Kidney glomerular epithelial cell (primary cell): ENCODE measurements around the gene CACNA1C.

Source experiments
- DNase-seq: peaks from one replicate; lab custom pipeline; 2025; lab: John Stamatoyannopoulos, UW

CACNA1C gene

DNA sequence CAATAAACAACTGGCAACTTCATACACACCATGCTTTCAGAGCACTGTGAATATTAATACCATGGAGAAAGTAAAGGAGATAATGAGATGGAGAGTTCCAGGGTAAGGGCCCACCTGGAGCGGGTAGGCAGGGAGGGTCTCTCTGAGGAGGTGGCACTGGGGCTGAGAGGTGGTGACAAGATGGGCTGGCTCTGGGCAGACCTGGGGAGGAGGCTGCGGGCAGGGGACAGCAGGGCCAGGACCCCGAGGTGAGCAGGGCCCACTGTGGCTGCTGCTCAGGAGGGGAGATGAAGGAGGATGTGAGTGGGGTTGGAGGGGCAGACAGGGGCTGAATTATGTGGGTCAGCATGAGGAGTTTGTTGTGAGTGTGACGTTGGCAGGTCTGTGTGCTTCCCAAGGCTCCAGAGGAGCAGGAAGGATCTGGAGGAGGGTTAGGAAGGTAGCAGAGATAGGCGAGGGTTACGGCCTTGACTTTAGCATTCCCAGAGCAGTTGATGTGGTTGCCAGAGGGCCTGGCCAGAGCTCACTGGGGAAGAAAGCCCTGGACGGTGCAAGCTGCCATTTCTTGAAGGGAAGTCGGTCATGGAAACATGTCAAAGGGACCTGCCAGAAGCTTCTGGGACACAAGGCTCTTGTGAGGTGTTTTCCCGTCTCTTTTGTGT lies 88.2 kb downstream of the CACNA1C start:
- DNase-seq: no peak

DNA sequence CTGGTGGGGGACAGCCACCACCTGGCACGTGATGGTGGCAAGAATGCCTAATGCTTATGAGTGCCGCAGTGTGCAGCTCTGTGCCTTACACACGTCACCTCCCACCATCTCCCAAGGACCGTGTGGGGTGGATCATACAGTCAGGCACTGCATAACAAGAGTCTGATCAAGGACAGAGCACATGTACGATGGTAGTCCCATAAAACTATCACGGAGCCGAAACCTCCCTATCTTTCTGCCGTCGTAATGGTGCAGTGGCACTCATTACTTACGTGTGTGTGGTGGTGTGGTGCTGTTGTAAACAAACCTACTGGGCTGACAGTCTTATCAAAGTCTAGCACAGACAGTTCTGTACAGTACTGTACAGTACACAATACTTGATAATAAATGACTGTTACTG lies 89.3 kb downstream of the CACNA1C start:
- DNase-seq: no peak

DNA sequence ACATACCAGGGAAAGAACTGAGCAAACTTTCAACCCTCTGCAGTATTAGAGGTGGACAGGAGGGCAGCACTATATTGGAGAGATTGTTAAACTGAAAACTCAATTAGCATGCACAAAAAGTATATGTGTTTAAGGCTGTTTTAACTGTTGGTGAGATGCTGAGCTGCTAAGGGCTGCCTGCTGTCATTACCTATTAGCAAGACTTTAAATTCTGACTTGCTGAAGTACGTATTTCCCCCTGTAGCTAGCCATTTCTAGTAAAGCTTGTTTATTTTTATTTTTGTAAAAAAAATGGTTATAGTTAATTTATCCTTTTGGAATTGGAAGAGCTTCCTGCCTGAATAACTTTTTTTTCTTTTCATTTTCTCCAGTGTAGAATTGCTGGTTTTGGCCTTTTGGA lies 92.2 kb downstream of the CACNA1C start:
- no peak for DNase-seq

DNA sequence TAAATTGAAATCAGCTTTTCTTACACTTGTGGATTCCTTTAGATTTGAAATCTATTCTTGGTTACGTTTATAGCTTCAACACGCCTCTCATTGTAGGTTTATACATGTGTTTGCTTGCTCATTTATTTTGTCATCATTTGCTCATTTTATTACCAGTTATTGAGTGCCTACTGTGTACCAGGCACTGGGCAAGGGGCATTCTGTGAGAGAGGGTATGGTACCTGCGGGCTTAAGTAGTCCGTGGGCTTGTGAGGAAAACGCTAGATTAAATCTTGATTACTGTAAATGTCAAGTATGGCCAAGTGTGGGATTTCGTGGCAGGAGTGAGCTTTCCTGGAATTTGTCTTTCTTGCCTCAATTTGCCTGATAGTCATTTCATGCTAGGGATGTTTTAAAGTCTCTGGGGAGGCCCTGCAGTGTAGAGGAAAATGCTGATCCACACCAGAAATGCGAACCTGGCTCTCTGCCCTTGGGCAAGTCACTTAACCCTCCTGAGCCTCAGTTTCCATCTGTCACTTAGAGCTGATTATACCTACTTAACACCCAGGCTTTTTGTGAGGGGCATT lies 92.7 kb downstream of the CACNA1C start:
- DNase-seq: no peak

DNA sequence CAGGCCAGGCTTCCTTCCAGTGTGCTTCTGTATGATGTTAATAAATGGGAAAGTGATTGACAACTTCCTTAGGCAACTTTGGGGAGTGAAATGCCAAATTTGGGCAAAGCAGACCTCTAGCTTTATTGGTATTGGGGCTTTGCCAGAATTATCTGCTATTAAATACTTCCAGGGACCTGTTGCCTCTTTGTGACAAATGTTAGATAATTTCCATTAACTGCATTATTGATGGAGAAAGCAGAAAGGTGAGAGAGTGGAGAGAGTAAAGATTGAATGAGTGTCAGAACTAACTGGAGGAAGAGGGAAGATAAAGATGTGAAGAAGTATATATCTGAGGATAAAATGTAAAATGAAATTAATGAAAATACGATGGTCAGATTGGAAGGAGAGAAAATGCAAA lies 94.5 kb downstream of the CACNA1C start:
- DNase-seq: no peak

DNA sequence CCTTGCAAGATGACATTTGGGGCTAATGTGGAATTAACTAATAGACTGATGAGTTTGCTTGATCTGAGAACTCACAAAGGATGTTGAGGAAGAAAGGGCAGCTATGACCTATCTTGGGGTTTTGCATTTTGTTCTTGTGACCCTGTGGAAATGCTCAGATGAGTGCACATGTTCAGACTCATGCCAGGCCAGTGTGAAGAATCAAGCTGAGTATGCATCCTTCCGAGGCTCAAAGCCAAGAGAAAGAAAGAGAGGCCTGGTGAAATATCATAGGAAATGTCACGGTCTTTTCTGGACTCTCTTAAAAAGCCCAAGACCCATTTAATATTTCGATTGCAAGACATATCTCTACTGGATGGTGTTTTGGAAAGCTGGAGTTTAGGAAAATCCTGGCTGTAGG lies 96.3 kb downstream of the CACNA1C start:
- no peak for DNase-seq

DNA sequence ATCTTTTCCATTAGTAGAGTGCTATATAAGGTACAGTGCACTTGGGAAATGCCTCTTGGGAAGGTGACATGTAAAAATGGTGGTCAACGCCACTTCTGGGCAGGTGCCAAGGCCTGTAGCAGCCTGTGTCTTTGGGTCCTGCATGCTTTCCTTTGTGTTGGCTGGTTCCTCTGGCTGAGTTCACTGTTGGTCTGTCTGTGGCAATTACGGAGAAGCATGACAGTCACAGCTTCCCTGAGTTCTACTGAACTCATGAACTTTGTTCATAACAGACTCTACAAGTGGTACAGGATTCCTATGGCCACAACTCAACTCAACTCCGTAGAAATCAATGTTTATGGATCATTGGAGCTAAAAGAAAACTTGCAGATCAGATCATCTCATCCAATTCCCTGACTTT lies 98.0 kb downstream of the CACNA1C start:
- no peak for DNase-seq

DNA sequence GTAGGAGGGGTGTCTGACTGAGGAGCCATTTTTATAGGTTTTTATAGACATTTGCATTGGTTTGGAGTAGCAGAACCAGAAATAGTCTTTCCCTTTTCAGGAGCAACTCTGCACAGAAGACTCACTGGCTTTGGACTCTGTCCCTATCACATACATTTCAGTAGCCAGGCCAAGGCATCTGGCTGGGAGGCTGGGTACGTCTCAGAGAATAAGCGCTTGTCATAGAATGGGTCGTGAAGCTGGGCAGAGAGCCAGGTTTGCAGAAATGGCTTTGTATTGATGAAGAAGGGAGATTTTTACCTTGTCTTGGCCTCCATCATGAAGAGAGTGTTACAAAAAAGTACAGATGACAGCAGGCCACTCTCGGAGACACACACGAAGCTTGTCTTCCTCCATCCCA lies 98.6 kb downstream of the CACNA1C start:
- DNase-seq: no peak

DNA sequence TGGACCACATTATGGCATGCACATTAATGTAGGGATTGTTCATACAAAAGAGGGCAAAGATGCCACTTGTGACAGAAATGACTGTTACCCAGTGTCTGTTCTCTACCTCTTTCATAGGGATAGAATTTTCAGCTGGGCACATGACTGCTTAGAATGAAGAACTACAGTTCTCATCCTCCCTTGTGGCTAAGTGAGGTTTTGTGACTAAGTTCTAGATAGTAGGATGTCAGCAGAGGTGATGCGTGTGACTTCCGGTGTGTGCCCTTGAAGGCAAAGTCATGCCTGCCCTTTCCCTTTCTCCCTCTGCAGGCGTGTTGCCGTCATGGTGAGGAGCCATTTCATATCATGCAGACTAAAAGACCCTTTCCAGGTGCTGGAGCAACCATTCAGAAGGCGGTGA lies 99.3 kb downstream of the CACNA1C start:
- no peak for DNase-seq

DNA sequence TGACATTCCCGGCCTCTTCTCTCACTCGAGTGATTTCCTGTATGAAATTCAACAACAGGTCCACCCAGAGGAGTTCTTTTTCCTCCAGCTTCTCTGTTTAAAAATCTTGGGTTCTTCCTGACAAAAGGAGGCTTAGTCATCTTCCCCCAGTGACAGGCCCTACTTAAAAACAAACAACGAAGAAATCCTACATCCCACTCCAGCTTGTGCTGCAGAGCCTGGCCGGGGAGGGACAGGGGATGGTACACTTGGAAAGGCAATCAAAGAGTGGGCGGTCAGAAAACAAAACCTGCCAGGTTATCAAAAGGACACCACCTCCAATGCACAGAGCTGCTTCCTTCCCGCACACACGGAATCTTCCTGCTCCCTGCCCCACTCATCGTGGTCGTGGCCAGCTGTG lies 101.3 kb downstream of the CACNA1C start:
- DNase-seq: no peak

DNA sequence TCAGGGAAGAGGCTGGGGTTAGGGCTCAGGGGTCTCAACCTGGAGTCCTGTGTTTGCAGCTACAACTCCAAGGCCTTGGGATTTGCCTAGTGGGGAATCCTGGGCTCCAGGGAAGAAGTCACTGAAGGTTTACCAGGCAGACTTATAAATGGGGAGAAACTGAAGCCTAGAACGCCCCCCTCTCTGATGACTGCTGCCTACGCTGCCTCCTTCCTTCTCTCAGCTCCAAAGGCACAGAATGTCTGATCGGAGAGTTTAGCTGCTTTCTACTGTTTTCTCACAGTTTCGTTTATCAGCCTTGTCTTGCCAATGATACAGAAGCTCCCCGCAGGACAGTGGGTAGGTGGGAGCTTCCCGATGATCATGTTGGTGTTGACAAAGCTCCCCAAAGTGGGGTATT lies 101.7 kb downstream of the CACNA1C start:
- no peak for DNase-seq

DNA sequence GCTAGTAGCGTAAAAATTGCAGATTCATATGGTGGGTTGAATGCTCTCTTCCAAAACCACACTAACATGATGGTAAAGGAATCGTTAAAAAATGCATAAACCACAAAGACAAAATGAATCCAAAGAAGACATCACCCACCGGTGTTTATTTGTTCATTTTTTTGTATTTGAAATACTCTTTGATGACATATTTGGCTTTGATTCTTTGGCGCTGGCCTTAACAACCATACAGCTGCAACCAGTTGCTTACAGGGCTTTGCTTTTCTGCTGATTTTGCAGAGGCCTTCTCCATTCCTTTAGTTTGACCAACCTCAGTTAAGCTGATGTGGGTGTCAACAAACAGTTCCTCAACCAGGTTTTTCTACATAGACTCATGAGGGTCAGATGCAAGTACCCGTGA lies 103.5 kb downstream of the CACNA1C start:
- DNase-seq: no peak

DNA sequence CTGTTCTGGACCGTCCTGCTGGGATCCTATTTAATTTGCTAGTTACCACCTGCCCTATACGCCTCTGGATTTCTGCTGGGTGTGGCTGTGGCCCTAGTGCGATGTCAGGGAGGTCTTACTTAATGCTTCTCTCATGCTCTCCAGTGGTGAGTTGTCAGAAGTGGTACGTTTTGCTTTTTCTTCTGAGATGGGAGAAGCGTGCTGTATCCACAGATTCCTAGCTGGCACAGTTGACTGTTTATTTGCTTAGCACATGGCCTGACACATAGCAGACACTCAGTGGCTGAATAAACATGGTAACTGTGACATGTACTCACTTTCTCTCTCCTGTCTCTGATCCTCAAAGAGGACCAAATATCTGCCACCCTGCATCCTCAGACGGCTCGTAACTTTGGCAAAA lies 107.3 kb downstream of the CACNA1C start:
- DNase-seq: no peak

DNA sequence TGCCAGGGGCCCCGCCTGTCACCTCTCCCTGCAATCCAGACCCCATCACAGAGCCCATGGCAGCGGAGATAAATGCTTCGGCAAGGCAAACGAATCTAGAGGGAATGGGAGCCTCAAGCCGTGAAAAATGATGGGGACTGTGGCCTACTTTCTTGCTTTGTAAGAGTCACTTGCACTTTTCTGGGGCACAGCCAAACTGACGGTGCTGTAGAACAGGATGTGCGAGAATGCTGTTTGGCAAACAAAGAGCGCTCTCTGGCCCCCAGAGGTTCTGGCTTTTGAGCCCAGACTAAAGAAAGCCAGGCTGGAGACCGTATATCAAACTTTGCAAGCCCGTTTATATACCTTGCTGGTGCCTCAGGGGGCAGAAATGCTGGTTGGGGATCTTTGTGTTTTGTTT lies 108.7 kb downstream of the CACNA1C start:
- DNase-seq: no peak

DNA sequence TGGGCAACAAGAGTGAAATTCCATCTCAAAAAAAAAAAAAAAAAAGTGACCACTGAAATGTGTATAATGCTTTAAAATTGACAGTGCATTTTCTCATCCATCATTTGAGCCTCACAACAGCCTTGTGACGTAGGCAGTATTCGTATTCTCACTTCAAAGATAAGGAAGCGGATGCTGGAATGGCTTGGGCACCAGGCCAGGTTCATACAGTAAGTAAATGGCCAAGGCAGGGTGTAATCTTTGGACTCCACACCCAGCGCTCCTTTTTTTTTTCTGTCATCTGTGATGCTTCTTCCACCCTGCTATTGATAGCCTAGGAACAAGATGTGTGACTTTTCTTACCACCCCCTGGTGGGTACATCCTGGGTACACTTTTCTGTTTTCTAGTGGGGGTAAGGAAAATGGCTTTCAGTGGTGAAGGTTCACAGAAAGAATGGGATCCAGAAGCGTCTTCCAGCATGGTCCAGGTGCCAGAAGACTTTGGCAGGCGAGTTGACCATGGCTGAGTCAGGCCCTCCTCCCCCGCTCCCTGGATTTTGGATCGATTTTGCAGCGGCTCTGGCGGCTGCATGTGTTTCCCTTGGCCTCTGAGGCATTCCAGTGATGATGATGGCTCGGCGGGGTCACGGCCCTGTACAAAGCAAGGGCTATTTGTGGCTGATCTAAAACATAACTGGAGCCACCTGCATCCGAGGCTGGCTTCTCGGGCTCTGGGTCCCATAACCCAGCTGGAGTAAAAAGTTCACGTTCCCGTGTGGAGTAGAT lies 110.6 kb downstream of the CACNA1C start:
- no peak for DNase-seq

DNA sequence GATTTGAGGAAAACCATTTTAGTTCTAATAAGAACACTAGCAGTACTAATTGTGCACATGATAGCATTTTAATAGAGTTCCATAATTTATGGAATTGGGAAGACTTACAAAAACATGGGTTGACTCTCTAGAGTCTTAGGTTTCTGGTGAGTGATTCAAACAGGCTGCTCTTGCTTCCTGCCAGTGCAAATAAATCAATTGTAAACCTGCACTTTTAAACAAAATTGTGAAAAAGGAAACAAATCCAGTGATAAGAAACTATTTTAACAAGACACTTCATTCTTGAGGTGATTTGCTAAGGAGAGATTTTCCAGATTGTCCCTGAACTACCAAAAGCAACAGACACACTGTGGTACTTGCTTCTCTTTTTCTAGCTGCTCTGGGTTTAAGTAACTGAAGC lies 112.2 kb downstream of the CACNA1C start:
- no peak for DNase-seq

DNA sequence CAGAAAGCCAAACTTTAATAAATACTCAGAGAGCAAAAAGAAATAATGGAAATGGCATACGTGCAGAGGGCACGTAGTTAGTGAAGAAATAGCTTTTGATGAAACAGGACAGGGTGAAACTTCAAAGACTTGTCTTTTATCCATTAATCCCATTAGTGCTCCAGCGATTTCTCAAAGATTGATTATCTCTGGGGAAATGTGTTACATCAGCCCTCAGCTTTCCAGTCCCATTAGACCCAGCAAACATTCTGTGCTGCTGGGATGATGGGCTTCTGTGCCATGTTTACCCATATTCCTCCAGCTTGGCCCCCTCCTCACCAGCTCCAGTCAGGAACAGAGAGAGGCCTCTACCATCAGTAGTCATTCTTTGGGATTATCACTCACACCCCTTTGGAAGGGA lies 113.1 kb downstream of the CACNA1C start:
- no peak for DNase-seq

DNA sequence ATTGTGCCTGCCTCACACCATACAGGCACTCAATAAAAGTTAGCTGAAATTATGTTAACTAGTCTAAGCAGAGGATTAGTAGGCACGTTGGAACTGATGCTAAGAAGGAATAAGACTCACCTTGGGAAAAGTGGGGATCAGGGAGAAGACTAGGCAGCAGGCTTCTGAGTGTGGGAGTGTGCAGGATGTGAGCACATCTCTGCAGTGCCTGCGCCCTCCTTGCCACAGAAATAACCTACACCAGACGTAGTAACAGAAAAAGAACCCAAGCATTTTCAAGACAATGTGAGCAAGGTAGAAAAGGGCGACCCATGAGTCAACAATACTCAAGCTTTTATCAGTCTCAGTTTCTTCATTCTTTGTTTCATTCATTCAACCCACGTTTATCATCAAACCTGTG lies 113.9 kb downstream of the CACNA1C start:
- no peak for DNase-seq

DNA sequence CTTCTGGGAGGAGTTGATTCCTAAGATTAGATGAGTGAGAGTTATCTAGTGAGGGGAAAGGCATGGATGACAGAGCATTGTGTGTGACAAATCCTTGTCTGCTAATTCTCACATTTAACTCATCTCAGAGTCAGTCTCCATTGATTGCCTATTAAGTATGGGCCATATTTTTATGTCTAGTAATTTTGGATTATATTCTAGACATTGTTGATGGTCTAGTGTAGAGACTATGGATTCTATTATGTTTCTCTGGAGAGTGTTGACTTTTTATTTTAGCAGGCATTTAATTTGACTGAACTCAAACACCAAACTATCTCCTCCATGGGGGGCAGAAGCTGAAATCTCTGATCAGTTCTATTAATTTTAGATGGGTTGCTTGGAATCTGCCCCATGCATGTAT lies 114.4 kb downstream of the CACNA1C start:
- DNase-seq: no peak

DNA sequence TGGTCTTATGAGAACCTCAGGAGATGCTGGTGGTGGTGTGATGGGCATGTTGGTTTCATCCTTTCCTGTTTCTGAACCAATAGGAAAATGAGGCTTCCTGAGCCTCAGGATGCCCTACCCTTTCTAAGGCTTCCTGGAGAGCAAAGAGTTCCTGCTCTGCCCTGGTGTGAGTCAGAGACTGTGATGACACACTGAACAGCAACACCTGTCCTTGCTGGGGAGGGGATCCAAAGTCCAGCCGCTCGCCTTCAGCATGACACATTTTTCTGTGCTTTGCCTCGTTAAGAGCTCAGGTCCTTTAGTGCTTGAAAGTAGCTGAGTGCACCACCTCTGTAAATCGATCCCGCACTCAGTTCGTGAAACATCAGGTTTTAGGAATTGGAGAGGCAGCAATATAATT lies 116.0 kb downstream of the CACNA1C start:
- DNase-seq: no peak

DNA sequence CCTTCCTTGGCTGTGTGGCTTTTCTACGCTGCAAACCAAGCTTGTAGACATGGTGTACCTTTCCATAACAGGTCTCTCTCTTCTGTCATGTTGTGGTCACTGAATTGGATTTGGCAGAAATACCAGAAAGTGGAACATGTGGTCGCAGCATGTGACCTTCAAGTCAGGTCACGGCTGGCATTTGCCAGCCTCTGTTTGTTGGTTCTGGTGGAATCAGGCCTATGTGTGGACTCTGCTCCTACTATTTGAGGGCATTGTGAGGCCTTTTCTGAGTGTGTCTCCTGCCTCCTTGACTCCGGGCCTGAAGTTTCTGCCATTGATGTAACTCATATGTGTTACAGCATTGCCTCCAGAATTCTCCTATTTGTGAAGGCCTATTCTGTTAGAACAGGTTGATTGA lies 116.7 kb downstream of the CACNA1C start:
- DNase-seq: no peak

DNA sequence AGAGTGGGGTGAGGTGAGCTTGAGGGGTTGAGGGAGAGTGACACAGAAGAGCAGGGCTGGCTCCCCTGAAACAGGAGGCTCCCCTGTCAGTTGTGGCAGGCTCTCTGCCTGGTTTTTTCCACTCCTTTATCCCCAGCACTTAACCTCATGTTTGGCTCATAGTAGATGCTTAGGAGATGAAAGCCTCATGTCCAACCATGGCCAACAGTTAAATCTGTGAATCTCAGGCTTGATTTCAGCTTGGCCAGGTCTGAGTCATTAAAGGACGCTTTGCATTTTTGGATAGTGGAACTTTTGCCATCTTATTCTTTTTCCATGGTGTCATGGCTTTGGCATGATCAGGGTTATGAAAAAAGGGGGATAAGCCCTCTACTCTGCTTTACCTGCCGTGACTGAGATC lies 117.2 kb downstream of the CACNA1C start:
- DNase-seq: no peak

DNA sequence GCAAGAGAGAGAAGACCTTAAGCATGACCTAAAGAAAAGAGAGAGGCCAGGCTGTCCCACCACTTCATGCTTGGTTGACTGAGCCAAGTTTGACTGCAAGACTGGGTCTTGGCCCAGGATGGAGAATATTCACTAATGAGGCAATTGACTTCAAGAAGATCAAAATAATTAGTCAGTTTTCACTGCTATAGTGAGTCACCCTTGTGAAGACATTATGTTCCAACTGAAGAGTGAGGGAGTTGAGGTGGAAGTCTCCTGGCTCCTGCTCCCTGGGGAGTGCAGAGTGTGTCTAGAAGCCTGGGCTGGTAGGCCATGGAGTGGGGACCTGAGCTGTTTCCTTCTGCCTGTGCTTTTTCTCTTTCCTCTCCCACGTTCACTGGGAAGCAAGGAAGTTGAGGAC lies 117.6 kb downstream of the CACNA1C start:
- DNase-seq: no peak
